ENCODE measurements around the gene GINS1. TPM values are rescaled to one million over a fixed set of nuclear protein-coding genes. Genes with fewer than 3 reads are reported as not detected.

The GINS1 gene
- polyA plus RNA-seq, 1 of the 3 experiments (the other 2 are of a cell fraction), result 5.1 TPM

- no peak for DNase-seq
- Histone ChIP-seq H3K9ac (no peak overlapping the region), H3F3A (replicated peaks; ENCODE audit: insufficient read depth) (no peaks in the 10 kb centered on the region), H3K4me1 (ENCODE audit: control insufficient read depth in 1 of 2, insufficient read depth in 2 of 2, low read depth in 1 of 2, low read length in 1 of 2) (peaks cover 0 to 15% of the 10 kb centered on the region in 2 experiments; a peak in 1 of 4 replicates), H3K9me3 (no peaks in the 10 kb centered on the region), H3K27ac (ENCODE audit: low read depth in 2 of 2, low read length in 1 of 2) (no peak overlapping the region), H3K4me2 (no peak overlapping the region), H2AFZ (ENCODE audit: low read depth) (no peak overlapping the region), H3K27me3 (ENCODE audit: insufficient read depth) (no peaks in the 10 kb centered on the region), H3K36me3 (replicated peaks in 1 of 2; ENCODE audit: control insufficient read depth in 1 of 2, insufficient read depth in 2 of 2, low read length in 1 of 2) (peaks cover 10 to 50% of the 10 kb centered on the region in 2 experiments), H3K4me3 (ENCODE audit: low read depth in 2 of 2, low read length in 1 of 2) (no peak overlapping the region), H4K20me1 (ENCODE audit: insufficient read depth) (no peaks in the 10 kb centered on the region), H3K79me2 (ENCODE audit: insufficient read depth) (0 out of 2 replicates have a peak, but pooled peaks cover 8% of the 10 kb centered on the region), H3K9me2 (no peaks in the 10 kb centered on the region)
- TF ChIP-seq GABPA (IDR thresholded peaks at IDR 0.05; ENCODE audit: low read depth), result no peak
- TF ChIP-seq ZBTB33 (IDR thresholded peaks at IDR 0.05; ENCODE audit: borderline replicate concordance, low read depth), result no peak
- no peak for TF ChIP-seq EP300 (IDR thresholded peaks at IDR 0.05; ENCODE audit: borderline replicate concordance in 1 of 2, low read depth in 1 of 2, low read length in 1 of 2)
- TF ChIP-seq SMC3 (IDR thresholded peaks at IDR 0.05; ENCODE audit: low read depth, low read length), result no peak
- TF ChIP-seq RAD21 (IDR thresholded peaks at IDR 0.05; ENCODE audit: low read length), result no peak
- TF ChIP-seq USF2 (IDR thresholded peaks at IDR 0.05; ENCODE audit: borderline replicate concordance, low read depth, low read length), result no peak
- WGBS (ENCODE audit: low lambda C conversion rate), result 92% methylated on average over 4 of the region's 7 CpGs
- ChIA-PET CTCF (interaction anchor here (0.7 kb wide), 1 partner anchor 68 kb away, joined by 3 read pairs; no protein-coding TSS in a partner anchor), POLR2A (no interaction called here)
Measured at GRCh38 chr20:25466846-25467245, 59.4 kb downstream of the GINS1 start.

- Histone ChIP-seq H3K9me2 (no peaks in the 10 kb centered on the region), H4K20me1 (ENCODE audit: insufficient read depth) (no peaks in the 10 kb centered on the region), H2AFZ (ENCODE audit: low read depth) (no peak overlapping the region), H3K4me2 (no peak overlapping the region), H3K27ac (ENCODE audit: low read depth in 2 of 2, low read length in 1 of 2) (no peak overlapping the region), H3K9me3 (no peaks in the 10 kb centered on the region), H3K4me1 (ENCODE audit: control insufficient read depth in 1 of 2, insufficient read depth in 2 of 2, low read depth in 1 of 2, low read length in 1 of 2) (peaks cover 0 to 15% of the 10 kb centered on the region in 2 experiments; a peak in 1 of 4 replicates), H3K9ac (no peak overlapping the region), H3K4me3 (ENCODE audit: low read depth in 2 of 2, low read length in 1 of 2) (no peak overlapping the region), H3K27me3 (ENCODE audit: insufficient read depth) (no peaks in the 10 kb centered on the region), H3K79me2 (ENCODE audit: insufficient read depth) (0 out of 2 replicates have a peak, but pooled peaks cover 10% of the 10 kb centered on the region), H3F3A (replicated peaks; ENCODE audit: insufficient read depth) (no peaks in the 10 kb centered on the region), H3K36me3 (replicated peaks in 1 of 2; ENCODE audit: control insufficient read depth in 1 of 2, insufficient read depth in 2 of 2, low read length in 1 of 2) (peaks cover 10 to 46% of the 10 kb centered on the region in 2 experiments)
- ChIA-PET POLR2A (no interaction called here), CTCF (no interaction called here)
- TF ChIP-seq FOSL2 (IDR thresholded peaks at IDR 0.05; ENCODE audit: borderline replicate concordance, low read depth), result no peak
- no peak for TF ChIP-seq USF1 (IDR thresholded peaks at IDR 0.05; ENCODE audit: borderline replicate concordance, low read depth)
- TF ChIP-seq USF2 (IDR thresholded peaks at IDR 0.05; ENCODE audit: borderline replicate concordance, low read depth, low read length), result no peak
- no peak for TF ChIP-seq ZBTB33 (IDR thresholded peaks at IDR 0.05; ENCODE audit: borderline replicate concordance, low read depth)
- TF ChIP-seq YY1 (IDR thresholded peaks at IDR 0.05; ENCODE audit: low read depth), result no peak
- no peak for TF ChIP-seq EZH2phosphoT487 (IDR thresholded peaks at IDR 0.05; ENCODE audit: borderline replicate concordance, low read depth)
- no peak for TF ChIP-seq MEF2A (IDR thresholded peaks at IDR 0.05; ENCODE audit: borderline replicate concordance, low read depth)
- TF ChIP-seq FOXM1 (IDR thresholded peaks at IDR 0.05; ENCODE audit: low read depth), result no peak
- no peak for TF ChIP-seq FOXJ3 (CRISPR knock-in tag; IDR thresholded peaks at IDR 0.05)
- no peak for TF ChIP-seq GABPA (IDR thresholded peaks at IDR 0.05; ENCODE audit: low read depth)
- no peak for TF ChIP-seq NRF1 (IDR thresholded peaks at IDR 0.05; ENCODE audit: low read depth, low read length)
- no peak for TF ChIP-seq RXRA (IDR thresholded peaks at IDR 0.05; ENCODE audit: borderline replicate concordance, low read depth)
- TF ChIP-seq NFIC (IDR thresholded peaks at IDR 0.05; ENCODE audit: borderline replicate concordance), result no peak
- no peak for TF ChIP-seq SIN3A (IDR thresholded peaks at IDR 0.05; ENCODE audit: borderline replicate concordance, low read depth, low read length)
- TF ChIP-seq TEAD4 (IDR thresholded peaks at IDR 0.05; ENCODE audit: borderline replicate concordance, insufficient read depth), result no peak
- no peak for TF ChIP-seq SMC3 (IDR thresholded peaks at IDR 0.05; ENCODE audit: low read depth, low read length)
- no peak for DNase-seq
- WGBS (ENCODE audit: low lambda C conversion rate), result 96% methylated on average over 8 of the region's 8 CpGs
Measured at GRCh38 chr20:25467441-25467840, 60.0 kb downstream of the GINS1 start.
